Measurements from ENCODE around the gene TAAR2.

GRCh38 chr6:132571774-132572173, 52.3 kb downstream of the TAAR2 start:
- TF ChIP-seq CTCF (IDR thresholded peaks at IDR 0.05), result no peak
- TF ChIP-seq FOSL2 (IDR thresholded peaks at IDR 0.05), result no peak
- TF ChIP-seq FOSL2 (CRISPR knock-in tag; IDR thresholded peaks at IDR 0.05), result no peak
- no peak for TF ChIP-seq POLR2A (IDR thresholded peaks at IDR 0.05; ENCODE audit: low read length)
- no peak for TF ChIP-seq ZNF302 (CRISPR knock-in tag; IDR thresholded peaks at IDR 0.05)
- no peak for TF ChIP-seq ZFP36 (IDR thresholded peaks at IDR 0.05; ENCODE audit: borderline replicate concordance, partially characterized antibody)
- no peak for TF ChIP-seq CBX8 (IDR thresholded peaks at IDR 0.05)
- TF ChIP-seq SMC3 (IDR thresholded peaks at IDR 0.05), result no peak
- TF ChIP-seq MAZ (IDR thresholded peaks at IDR 0.05; ENCODE audit: borderline replicate concordance, low read depth, low read length), result no peak
- TF ChIP-seq ZSCAN20 (CRISPR knock-in tag; IDR thresholded peaks at IDR 0.05), result no peak
- no peak for TF ChIP-seq REST (IDR thresholded peaks at IDR 0.05)
- no peak for TF ChIP-seq EHMT2 (IDR thresholded peaks at IDR 0.05; ENCODE audit: low read depth)
- TF ChIP-seq EP300 (IDR thresholded peaks at IDR 0.05), result no peak
- TF ChIP-seq MAX (IDR thresholded peaks at IDR 0.05), result no peak

Data from A549 (cell line).